Measurements from ENCODE around the gene FRY.

DNA sequence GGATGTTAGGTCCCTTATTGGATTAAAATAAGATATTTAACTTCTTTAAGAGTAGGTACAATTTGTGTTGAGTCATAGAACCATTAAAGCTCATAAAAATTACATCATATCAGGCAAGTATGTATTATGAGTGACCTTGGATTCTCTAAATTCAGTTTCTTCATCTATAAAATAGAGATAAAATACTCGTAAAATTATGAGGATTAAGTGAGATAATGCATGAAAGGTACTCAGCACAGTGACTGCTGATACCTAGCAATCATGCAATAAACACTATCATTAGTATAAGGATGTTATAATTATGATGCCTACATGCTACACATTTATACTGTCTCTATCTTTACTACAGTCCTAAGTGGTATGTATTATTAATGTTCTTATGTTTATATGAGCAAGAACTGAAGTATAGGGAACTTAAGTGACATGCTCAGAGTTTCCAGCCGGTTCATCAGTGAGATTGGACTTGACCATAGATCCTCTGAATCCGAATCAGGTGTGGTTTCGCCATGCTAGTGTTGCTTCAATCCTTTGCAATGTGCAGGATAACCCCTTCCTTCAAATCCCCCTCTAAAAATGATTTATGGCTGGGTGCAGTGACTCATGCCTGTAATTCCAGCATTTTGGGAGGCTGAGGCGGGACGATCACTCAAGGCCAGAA lies 22.9 kb upstream of the FRY start:
- TF ChIP-seq POLR2AphosphoS5 (IDR thresholded peaks at IDR 0.05; ENCODE audit: borderline replicate concordance, low read depth, low read length) (no peak), EZH2 (IDR thresholded peaks at IDR 0.05) (no peak)
